Fibroblast of lung (primary cell): ENCODE results near the gene ACRBP.

ENCODE experiments used
- EZH2 ChIP-seq: IDR thresholded peaks from 2 replicates; pipeline ENCODE4 v1.5.1; 2012; ENCODE audit warnings: low read length, control low read depth, mild to moderate bottlenecking; ENCODE audit errors: missing control alignments
- TF ChIP-seq, protein P1 (sequence below), 2 donors: IDR thresholded peaks in 1 of 2; conservative IDR thresholded peaks in 1 of 2; 1 replicate in 1 of 2; 2 replicates in 1 of 2; pipeline ENCODE4 v1.5.1; 2011 to 2012; ENCODE audit warnings: low read length in 2 of 2, control low read depth in 1 of 2, inconsistent platforms in 1 of 2, low read depth in 1 of 2, mild to moderate bottlenecking in 1 of 2

DNA sequence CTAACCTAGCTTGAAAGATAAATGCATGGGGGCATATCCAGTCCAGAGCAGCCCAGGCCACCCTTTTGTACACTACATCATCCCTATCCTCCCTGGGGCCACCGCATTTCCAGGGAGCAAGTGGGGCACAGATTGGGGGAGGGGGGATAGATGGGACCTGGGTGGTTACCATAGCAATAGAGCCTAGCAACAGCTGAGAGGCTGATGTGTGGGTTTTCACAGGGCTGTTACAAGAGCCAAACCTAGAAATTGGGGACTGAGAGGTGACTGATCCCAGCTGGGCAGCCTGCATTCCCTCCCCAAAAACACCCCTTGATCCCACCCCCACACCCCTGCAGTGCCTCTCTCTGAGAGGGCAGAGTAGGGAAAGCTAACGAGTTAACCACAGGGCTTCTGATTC is 45.7 kb upstream of the ACRBP start:
- TF ChIP-seq, protein P1, sequence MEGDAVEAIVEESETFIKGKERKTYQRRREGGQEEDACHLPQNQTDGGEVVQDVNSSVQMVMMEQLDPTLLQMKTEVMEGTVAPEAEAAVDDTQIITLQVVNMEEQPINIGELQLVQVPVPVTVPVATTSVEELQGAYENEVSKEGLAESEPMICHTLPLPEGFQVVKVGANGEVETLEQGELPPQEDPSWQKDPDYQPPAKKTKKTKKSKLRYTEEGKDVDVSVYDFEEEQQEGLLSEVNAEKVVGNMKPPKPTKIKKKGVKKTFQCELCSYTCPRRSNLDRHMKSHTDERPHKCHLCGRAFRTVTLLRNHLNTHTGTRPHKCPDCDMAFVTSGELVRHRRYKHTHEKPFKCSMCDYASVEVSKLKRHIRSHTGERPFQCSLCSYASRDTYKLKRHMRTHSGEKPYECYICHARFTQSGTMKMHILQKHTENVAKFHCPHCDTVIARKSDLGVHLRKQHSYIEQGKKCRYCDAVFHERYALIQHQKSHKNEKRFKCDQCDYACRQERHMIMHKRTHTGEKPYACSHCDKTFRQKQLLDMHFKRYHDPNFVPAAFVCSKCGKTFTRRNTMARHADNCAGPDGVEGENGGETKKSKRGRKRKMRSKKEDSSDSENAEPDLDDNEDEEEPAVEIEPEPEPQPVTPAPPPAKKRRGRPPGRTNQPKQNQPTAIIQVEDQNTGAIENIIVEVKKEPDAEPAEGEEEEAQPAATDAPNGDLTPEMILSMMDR (conservative IDR thresholded peaks at IDR 0.05 in 1 of 2, IDR thresholded peaks at IDR 0.05 in 1 of 2; ENCODE audit: low read depth in 1 of 2, low read length in 2 of 2): no peak
- no peak for TF ChIP-seq EZH2
